DOHH2 (cell line): Measurements from ENCODE around the gene SLC38A1.

Experiments
- EZH2phosphoT487 ChIP-seq: fragments of 200-600 bp; sonication (generic); IDR thresholded peaks from 2 replicates; pipeline ENCODE4 v1.6.1; 2017; ENCODE audit warnings: borderline replicate concordance, mild to moderate bottlenecking, antibody characterized with exemption, low read length, moderate library complexity, mixed read lengths
- TF ChIP-seq, protein P1 (sequence below): fragments of 200-600 bp; sonication (generic); IDR thresholded peaks from one replicate; pipeline ENCODE4 v1.5.1; 2014; ENCODE audit warnings: antibody characterized with exemption, mild to moderate bottlenecking, low read depth, low read length; ENCODE audit not compliant: poor library complexity, severe bottlenecking

GRCh38 chr12:46300910-46301309 is 32.1 kb upstream of the SLC38A1 start:
- TF ChIP-seq, protein P1, sequence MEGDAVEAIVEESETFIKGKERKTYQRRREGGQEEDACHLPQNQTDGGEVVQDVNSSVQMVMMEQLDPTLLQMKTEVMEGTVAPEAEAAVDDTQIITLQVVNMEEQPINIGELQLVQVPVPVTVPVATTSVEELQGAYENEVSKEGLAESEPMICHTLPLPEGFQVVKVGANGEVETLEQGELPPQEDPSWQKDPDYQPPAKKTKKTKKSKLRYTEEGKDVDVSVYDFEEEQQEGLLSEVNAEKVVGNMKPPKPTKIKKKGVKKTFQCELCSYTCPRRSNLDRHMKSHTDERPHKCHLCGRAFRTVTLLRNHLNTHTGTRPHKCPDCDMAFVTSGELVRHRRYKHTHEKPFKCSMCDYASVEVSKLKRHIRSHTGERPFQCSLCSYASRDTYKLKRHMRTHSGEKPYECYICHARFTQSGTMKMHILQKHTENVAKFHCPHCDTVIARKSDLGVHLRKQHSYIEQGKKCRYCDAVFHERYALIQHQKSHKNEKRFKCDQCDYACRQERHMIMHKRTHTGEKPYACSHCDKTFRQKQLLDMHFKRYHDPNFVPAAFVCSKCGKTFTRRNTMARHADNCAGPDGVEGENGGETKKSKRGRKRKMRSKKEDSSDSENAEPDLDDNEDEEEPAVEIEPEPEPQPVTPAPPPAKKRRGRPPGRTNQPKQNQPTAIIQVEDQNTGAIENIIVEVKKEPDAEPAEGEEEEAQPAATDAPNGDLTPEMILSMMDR, result no peak
- no peak for TF ChIP-seq EZH2phosphoT487
